GM23248 (cell line): Measurements from ENCODE around the gene ARID4A.

Source experiments
- EZH2 ChIP-seq: fragments of 200-600 bp; sonication (generic); IDR thresholded peaks from 2 replicates; pipeline ENCODE4 v1.6.1; 2018; ENCODE audit warnings: antibody characterized with exemption, mild to moderate bottlenecking; ENCODE audit not compliant: insufficient read depth, poor library complexity, severe bottlenecking
- EZH2phosphoT487 ChIP-seq: fragments of 200-600 bp; sonication (generic); IDR thresholded peaks from 2 replicates; pipeline ENCODE4 v1.6.1; 2018; ENCODE audit warnings: antibody characterized with exemption, moderate library complexity, mild to moderate bottlenecking, low read depth; ENCODE audit not compliant: insufficient read depth

DNA sequence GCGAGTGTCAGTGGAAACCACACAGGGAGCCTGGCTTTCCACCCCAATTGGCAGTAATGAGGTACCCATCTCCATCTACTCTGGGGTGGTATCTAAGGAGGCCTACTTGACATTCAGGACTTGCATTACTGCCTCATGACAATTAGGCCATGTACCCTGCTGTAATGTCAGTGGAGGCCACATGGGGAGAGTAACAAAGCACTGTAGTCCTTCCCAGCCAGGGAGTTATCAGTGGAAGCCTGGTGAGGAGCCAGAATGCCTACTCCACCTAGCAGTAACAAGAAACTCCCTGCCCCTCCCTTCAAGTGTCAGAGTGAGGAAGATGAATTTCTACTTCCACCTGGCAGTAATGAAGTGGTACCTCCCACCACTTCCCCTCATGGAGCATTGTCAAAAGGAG is 116.5 kb downstream of the ARID4A start:
- no peak for TF ChIP-seq EZH2phosphoT487
- TF ChIP-seq EZH2, result no peak
